Endothelial cell of umbilical vein (primary cell): Measurements from ENCODE around the gene DNAAF5. TPM values are rescaled to one million over a fixed set of nuclear protein-coding genes. Genes with fewer than 3 reads are reported as not detected.

Experiments
- BruUV-seq: library from RNA; stranded (reverse); fragments of 400-500 nt; replicated peaks from 2 replicates; lab custom pipeline; 2021; lab: Mats Ljungman, UMichigan
- CTCF ChIA-PET: fragments of 300-600, 350-600 bp; sonication (Branson Sonifier 250); formaldehyde crosslinking; loops from one replicate; lab custom pipeline; 2021; ENCODE audit warnings: antibody characterized with exemption, inconsistent platforms; lab: Charles Lee
- POLR2A ChIA-PET: fragments of 300-600, 350-600 bp; sonication (Branson Sonifier 250); formaldehyde crosslinking; loops from one replicate; lab custom pipeline; 2021; ENCODE audit warnings: antibody characterized with exemption, inconsistent platforms; lab: Charles Lee
- DNase-seq: peaks from one replicate; pipeline ENCODE4 v3.0.0-alpha.2; 2011; ENCODE audit warnings: low read depth, low spot score
- FAIRE-seq: peaks from 2 replicates; lab custom pipeline; 2011; peaks lifted over from hg19 to GRCh38; lab: Jason Lieb, UNC
- H2AFZ ChIP-seq: 2 replicates; pipeline ENCODE4 v1.6.0; 2012; ENCODE audit warnings: low read depth, low read length, control low read depth, inconsistent platforms
- H3K27ac ChIP-seq: 2 replicates; pipeline ENCODE4 v1.5.1; 2011; ENCODE audit warnings: low read depth, mild to moderate bottlenecking, control low read depth, low read length, moderate library complexity; ENCODE audit not compliant: insufficient read depth
- H3K27me3 ChIP-seq, 2 experiments: 2 replicates each; pipeline versions ENCODE4 v1.6.0 to v1.6.1; 2011; ENCODE audit warnings: low read length in 2 of 2, mixed read lengths in 1 of 2; ENCODE audit not compliant: control insufficient read depth in 2 of 2, insufficient read depth in 2 of 2
- H3K36me3 ChIP-seq, 2 experiments: 2 replicates in 1 of 2; 3 replicates in 1 of 2; pipeline ENCODE4 v1.5.1; 2011; ENCODE audit warnings: low read length in 2 of 2, mild to moderate bottlenecking in 1 of 2, moderate library complexity in 1 of 2; ENCODE audit not compliant: control insufficient read depth in 2 of 2, insufficient read depth in 2 of 2; ENCODE audit errors: extremely low read depth in 1 of 2
- H3K4me1 ChIP-seq: 3 replicates; pipeline ENCODE4 v1.5.1; 2011; ENCODE audit warnings: mild to moderate bottlenecking, low read length; ENCODE audit not compliant: control insufficient read depth, insufficient read depth; ENCODE audit errors: extremely low read depth
- H3K4me2 ChIP-seq: 2 replicates; pipeline ENCODE4 v1.6.1; 2011; ENCODE audit warnings: low read length, control low read depth, mixed read lengths; ENCODE audit not compliant: insufficient read depth
- H3K4me3 ChIP-seq, 3 experiments: fragments of 200-600 bp in 1 of 3; sonication (generic), shearing (Covaris generic) in 1 of 3; replicated peaks in 1 of 3; 2 replicates each; pipeline ENCODE4 v1.5.1; 2011 to 2016; ENCODE audit warnings: control low read depth in 3 of 3, low read length in 3 of 3, mild to moderate bottlenecking in 2 of 3, inconsistent platforms in 1 of 3, low read depth in 1 of 3, moderate library complexity in 1 of 3; ENCODE audit not compliant: insufficient read depth in 1 of 3
- H3K79me2 ChIP-seq: 2 replicates; pipeline ENCODE4 v1.6.0; 2012; ENCODE audit warnings: low read length, inconsistent platforms; ENCODE audit not compliant: control insufficient read depth, insufficient read depth
- H3K9ac ChIP-seq: replicated peaks from 2 replicates; pipeline ENCODE3; 2011; ENCODE audit warnings: low read length, control low read depth; ENCODE audit not compliant: insufficient read depth; ENCODE audit errors: extremely low read depth
- H3K9me1 ChIP-seq: replicated peaks from 3 replicates; pipeline ENCODE4 v1.6.0; 2011; ENCODE audit warnings: mild to moderate bottlenecking, low read length; ENCODE audit not compliant: control insufficient read depth, insufficient read depth; ENCODE audit errors: extremely low read depth
- H3K9me3 ChIP-seq: replicated peaks from 2 replicates; pipeline ENCODE4 v1.5.1; 2012; ENCODE audit warnings: low read length, inconsistent platforms; ENCODE audit not compliant: control insufficient read depth, insufficient read depth
- H4K20me1 ChIP-seq: replicated peaks from 2 replicates; pipeline ENCODE3; 2011; ENCODE audit warnings: mild to moderate bottlenecking, low read length; ENCODE audit not compliant: control insufficient read depth, insufficient read depth; ENCODE audit errors: extremely low read depth
- CTCF ChIP-seq, 2 donors: IDR thresholded peaks; 1 replicate in 1 of 2; 2 replicates in 1 of 2; pipeline ENCODE4 v1.5.1; 2011; ENCODE audit warnings: low read length in 2 of 2, mild to moderate bottlenecking in 2 of 2, moderate library complexity in 2 of 2, control low read depth in 1 of 2, inconsistent platforms in 1 of 2, low read depth in 1 of 2; ENCODE audit not compliant: insufficient read depth in 1 of 2; ENCODE audit errors: extremely low read depth in 1 of 2
- EZH2 ChIP-seq: IDR thresholded peaks from 2 replicates; pipeline ENCODE4 v1.6.1; 2012; ENCODE audit warnings: borderline replicate concordance, low read depth, mild to moderate bottlenecking, moderate library complexity, low read length, inconsistent platforms; ENCODE audit not compliant: severe bottlenecking
- FOS ChIP-seq: IDR thresholded peaks from 2 replicates; pipeline ENCODE4 v1.6.1; 2011; ENCODE audit warnings: mild to moderate bottlenecking, low read length, moderate library complexity, borderline replicate concordance; ENCODE audit not compliant: insufficient read depth
- GATA2 ChIP-seq: IDR thresholded peaks from 2 replicates; pipeline ENCODE4 v1.7.0; 2011; ENCODE audit warnings: low read depth, mild to moderate bottlenecking, moderate library complexity, mixed read lengths, low read length; ENCODE audit not compliant: insufficient read length, insufficient read depth
- JUN ChIP-seq: IDR thresholded peaks from 2 replicates; pipeline ENCODE4 v1.6.1; 2011; ENCODE audit warnings: borderline replicate concordance, low read depth; ENCODE audit not compliant: insufficient read length, insufficient read depth
- MAX ChIP-seq: IDR thresholded peaks from 2 replicates; pipeline ENCODE4 v1.6.1; 2011; ENCODE audit not compliant: insufficient read depth, insufficient read length
- MYC ChIP-seq: IDR thresholded peaks from one replicate; pipeline ENCODE4 v1.6.1; 2011; ENCODE audit warnings: mild to moderate bottlenecking, low read depth, low read length
- POLR2A ChIP-seq: IDR thresholded peaks from 2 replicates; pipeline ENCODE4 v1.6.1; 2012; ENCODE audit warnings: low read depth, mild to moderate bottlenecking, control low read depth, low read length
- POLR2AphosphoS5 ChIP-seq: IDR thresholded peaks from 2 replicates; pipeline ENCODE4 v1.6.1; 2012; ENCODE audit warnings: low read depth, mild to moderate bottlenecking, control low read depth, low read length, moderate library complexity; ENCODE audit not compliant: insufficient read depth
- dilution Hi-C: fragments of 300-500 bp; cut with MboI; formaldehyde crosslinking; loops from one replicate; pipeline ENCODE4 v1.15.0; 2019; ENCODE audit warnings: low sequenced_read_pairs; ENCODE audit not compliant: extremely low pct_ligation_motif_present
- intact Hi-C: fragments of 100-400 bp; cut with micrococcal nuclease; formaldehyde crosslinking; loops from one replicate; pipeline ENCODE4 v1.10.0; 2022
- polyA plus RNA-seq, 4 experiments: library from polyadenylated mRNA; depleted of rRNA in 3 of 4; stranded (reverse) in 3 of 4; unstranded in 1 of 4; fragments of >200 nt; gene quantifications; 2 replicates each; pipeline versions ENCODE4 v1.2.1 to v1.2.3, GENCODE V29; 2011 to 2012; ENCODE audit warnings: missing spikeins in 1 of 4
- total RNA-seq: library from RNA; stranded (reverse); gene quantifications from 2 replicates; pipeline ENCODE4 v1.2.3, GENCODE V29; 2021

DNAAF5 gene
- total and polyA plus RNA-seq, 2 donors (not counting 3 experiments of a cell fraction or from before 2014, with no cell fraction given): 49.3 to 65.5 TPM

DNA sequence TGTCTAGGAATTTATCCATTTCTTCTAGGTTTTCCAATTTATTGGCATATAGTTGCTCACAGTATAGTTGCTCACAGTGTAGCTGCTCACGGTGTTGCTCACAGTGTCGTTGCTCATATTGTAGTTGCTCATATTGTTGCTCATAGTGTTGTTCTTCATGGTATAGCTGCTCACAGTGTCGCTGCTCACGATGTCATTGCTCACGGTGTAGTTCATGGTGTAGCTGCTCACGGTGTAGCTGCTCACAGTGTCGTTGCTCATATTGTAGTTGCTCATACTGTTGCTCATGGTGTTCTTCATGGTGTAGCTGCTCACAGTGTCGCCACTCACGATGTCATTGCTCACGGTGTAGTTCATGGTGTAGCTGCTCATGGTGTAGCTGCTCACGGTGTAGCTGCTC is 8.3 kb downstream of the DNAAF5 start:
- dilution Hi-C loops: no loop called here
- POLR2A ChIA-PET: no interaction called here
- CTCF ChIA-PET: no interaction called here

More for the DNA sequence above, 8.3 kb downstream of the DNAAF5 start:
- Histone ChIP-seq H3K27me3 (no peaks in the 10 kb centered on the region), H3K36me3 (peaks cover 0 to 23% of the 10 kb centered on the region in 2 experiments), H3K79me2 (peaks cover 79% of the 10 kb centered on the region), H3K4me2 (no peak overlapping the region), H3K4me1 (no peaks in the 10 kb centered on the region), H3K9me1 (no peaks in the 10 kb centered on the region), H3K4me3 (no peak overlapping the region), H3K27ac (no peak overlapping the region), H3K9ac (no peak overlapping the region), H4K20me1 (no peaks in the 10 kb centered on the region), H3K9me3 (peaks cover 4% of the 10 kb centered on the region), H2AFZ (no peak overlapping the region)
- intact Hi-C loops: loop anchor here (5.0 kb wide), 1 partner anchor 403 kb away; no protein-coding TSS in a partner anchor
- DNase-seq (no peak), FAIRE-seq (no peak)
- TF ChIP-seq CTCF (IDR thresholded peaks at IDR 0.05; ENCODE audit: extremely low read depth in 1 of 2, insufficient read depth in 1 of 2, low read depth in 1 of 2, low read length in 2 of 2): no peak
- no peak for TF ChIP-seq MAX
- TF ChIP-seq FOS: no peak
- TF ChIP-seq JUN: no peak
- no peak for TF ChIP-seq GATA2
- no peak for TF ChIP-seq EZH2
- no peak for TF ChIP-seq MYC
- TF ChIP-seq POLR2A: no peak
- no peak for TF ChIP-seq POLR2AphosphoS5
- BruUV-seq: no TSS peak
